Measurements from ENCODE around the gene SCAMP2.
"Not testable (repeated sequence)": the region's sequence is repeated elsewhere in the genome, so short reads cannot be mapped to it uniquely, and the experiment has no call there.

The SCAMP2 gene, protein sequence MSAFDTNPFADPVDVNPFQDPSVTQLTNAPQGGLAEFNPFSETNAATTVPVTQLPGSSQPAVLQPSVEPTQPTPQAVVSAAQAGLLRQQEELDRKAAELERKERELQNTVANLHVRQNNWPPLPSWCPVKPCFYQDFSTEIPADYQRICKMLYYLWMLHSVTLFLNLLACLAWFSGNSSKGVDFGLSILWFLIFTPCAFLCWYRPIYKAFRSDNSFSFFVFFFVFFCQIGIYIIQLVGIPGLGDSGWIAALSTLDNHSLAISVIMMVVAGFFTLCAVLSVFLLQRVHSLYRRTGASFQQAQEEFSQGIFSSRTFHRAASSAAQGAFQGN

DNA sequence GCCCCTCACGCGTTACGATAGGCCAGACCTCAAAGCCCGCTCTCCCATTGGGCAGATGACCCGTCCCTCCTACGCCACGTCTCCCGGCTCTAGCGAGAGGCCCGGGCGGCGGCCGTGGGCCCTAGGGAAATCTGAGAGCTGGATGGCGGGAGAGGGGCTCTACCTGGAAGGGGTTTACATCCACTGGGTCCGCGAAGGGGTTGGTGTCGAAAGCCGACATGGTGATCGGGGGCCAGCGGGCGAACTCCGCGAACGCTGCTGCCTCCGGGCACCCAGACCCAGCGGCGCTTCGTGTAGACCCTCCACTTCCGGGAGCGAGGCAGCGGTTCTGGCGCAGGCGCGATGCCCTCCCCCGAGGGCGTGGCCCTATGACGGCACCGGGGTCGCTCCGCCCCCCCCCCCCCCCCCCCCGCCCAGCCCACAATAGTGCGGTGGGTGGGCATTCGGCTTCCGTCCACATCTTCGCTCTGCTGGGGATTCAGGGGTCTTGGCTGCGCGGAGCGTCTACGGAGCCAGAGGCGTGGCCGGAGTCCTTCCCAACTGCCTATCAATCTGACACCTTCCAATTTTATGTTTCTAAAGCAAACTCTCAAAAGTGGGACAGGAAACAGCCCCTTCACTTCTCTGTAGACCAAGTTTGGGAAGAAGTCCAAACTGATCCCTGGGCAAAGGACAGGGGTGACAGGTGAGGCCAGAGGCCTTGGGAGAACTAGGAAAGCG, at the start of gene SCAMP2:
TSS of gene SCAMP2 (minus strand) at position 330 of the 720 bp plus-strand sequence. CDS start at position 220, 110 bp downstream.
- peak; percentile 90 for DNase-seq

DNA sequence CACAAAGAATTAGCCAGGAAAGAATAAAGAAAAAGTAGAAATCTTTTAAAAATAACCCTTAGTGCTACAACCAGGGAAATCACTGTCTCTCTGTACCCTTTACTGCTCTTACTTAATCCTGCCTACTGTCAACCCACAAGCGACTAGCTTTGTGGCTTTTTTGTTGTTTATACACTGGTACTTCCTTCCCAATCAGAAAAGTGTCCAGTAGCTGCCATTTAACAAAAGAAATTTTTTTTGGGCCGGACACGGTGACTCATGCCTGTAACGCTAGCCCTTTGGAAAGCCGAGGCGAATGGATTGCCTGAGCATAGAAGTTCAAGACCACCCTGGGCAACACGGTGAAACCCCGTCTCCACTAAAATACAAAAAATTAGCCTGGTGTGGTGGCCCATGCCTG, 47.3 kb upstream of the SCAMP2 start:
- DNase-seq = no peak

DNA sequence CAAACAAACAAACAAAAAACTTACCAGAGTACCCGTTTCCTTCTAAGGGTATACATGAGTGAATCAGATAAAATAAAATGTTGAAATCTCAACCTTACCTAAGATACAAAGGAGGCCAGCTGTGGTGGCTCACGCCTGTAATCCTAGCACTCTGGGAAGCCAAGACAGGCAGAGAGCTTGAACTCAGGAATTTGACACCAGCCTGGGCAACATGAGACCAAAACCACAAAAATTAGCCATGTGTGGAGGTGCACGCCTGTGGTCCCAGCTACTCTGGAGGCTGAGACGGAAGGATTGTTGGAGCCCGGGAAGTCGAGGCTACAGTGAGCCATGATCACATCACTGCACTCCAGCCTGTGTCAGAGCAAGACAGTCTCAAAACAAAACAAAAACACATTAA, 44.5 kb upstream of the SCAMP2 start:
- DNase-seq = no peak

DNA sequence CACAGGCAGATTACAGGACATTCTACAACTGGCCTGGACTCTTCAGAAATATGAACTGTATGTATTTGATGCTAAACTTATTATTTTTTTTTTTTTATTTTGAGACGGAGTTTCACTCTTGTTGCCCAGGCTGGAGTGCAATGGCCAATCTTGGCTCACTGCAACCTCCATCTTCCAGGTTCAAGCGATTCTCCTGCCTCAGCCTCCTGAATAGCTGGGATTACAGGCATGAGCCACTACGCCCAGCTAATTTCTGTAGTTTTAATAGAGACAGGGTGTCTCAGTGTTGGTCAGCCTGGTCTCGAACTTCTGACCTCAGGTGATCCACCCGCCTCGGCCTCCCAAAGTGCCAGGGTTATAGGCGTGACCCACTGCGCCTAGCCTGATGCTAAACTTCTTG, 40.6 kb upstream of the SCAMP2 start:
- not testable (repeated sequence) for DNase-seq

- DNase-seq = no peak
These were observed 39.9 kb upstream of the SCAMP2 start for GRCh38 chr15:74913041-74913440.

DNA sequence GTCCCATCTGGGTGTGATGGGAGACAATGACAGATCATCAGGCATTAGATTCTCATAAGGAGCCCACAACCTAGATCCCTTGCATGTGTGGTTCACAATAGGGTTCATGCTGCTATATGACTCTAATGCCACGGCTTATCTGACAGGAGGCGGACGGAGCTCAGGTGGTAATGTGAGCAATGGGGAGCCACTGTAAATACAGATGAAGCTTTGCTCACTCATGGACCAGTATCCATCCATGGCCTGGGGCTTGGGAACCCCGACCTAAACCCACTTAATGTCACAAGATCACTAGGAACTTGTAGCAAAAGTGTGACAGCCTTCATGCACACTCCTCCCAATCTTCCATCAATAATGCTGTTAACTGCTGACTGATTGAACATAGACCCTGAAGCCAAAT, 35.5 kb upstream of the SCAMP2 start:
- no peak for DNase-seq

- DNase-seq = no peak
These were observed 34.2 kb upstream of the SCAMP2 start for GRCh38 chr15:74907163-74907870.

DNA sequence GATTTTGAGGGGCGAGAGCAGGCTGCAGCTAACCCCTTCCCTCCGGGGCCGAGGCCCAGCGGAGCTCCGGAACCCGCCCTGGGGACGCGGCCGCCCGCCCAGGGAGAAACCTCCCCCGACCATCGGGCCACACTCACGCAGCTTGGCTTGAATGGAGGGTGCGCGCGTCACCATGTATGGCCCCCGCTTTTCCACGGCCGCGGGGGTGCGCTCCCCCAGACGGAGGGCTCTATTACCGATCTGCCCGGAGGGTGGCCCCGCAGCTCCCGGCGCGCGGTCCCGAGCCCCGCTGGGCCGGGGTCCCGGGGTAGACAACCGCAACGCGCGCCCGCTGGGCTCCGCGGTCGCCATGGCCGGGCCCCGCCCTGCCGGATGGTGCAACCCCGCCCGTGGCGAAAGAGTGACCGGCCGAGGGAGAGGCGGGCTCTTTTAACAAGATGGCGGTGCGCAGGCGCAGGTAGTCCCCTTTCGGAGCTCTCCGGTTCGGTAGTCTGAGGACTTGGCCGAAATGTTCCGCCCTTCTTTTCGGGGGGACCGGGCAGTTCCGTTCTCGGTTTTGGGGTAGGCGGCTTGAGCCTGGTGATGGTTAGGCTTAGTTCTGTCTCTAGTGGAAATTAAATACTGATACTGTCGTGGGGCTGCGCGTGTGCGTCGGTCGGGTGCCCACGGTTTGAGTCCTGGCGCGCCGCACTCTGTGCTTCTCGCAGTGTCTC, 33.4 kb upstream of the SCAMP2 start, which contains the start of gene FAM219B:
TSS of gene FAM219B (minus strand) at position 402 of the 713 bp plus-strand sequence. CDS start at position 351, 51 bp downstream.
- peak; percentile 73 for DNase-seq

- peak; percentile 39 for DNase-seq
These were observed 32.9 kb upstream of the SCAMP2 start for GRCh38 chr15:74906067-74906449.

DNA sequence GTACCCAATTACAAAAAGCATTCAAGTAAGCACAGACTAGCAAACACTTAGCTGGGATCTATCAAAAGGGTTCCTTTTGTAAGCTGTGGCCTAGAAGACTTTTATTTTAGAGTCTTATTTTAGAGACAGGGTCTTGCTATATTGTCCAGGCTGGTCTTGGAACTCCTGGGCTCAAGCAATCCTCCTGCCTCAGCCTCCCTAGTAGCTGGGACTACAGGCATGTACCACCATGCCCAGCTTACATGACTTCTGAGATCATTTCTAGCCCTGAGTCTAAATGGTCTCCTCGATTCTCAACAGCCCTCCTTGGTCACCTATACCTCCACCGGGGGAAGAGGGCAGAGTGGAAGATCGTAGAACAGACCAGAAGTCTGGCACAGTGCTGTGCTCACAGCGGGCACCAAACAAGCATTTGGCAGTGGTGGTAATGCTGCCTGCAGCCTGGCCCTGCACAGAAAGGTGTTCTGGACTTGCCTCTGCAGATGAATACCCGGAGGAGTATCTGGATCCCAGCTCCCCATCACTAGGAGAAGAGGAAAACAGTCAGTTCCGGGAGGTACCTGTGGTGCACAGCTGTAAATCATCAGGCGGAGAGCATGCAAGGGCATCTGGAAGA, 31.1 kb upstream of the SCAMP2 start:
- no peak for DNase-seq

GRCh38 chr15:74903676-74904075, 30.5 kb upstream of the SCAMP2 start:
- DNase-seq = no peak

DNA sequence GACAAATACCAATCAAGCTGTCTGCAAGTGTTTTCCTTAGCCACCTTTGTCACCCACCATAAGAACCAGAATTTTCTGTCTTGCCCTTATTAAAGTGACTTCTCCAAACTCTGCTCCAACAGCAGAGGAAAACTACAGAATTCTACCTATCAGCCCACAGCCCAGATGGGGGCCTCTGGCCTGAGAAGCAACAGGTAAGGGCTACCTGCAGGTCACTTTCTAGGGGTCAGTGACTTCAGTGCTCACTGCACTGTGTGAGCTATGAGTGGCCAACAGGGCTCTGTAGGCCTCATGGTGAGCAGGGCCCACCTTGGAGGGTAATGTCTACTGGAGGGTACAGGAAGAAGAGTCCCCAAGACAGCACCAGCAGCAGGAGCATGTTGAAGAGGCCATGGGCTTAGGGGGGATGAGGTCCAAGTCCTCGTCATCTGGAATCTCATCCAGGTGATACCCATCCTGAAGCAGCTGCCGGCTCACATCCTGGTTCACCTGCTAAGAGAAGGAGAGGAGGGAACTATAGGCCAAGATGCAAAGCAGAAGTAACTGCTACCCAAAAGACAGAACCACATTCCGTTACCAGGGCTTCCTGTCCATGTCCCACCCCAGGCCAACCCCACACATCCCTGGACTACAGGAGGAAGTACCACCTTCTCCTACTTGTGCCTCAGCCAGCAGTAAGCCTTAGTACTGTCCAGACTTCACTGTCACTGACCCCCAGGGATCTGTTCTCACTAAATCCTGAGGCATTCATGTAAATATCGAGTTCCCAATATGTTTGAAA, 29.3 kb upstream of the SCAMP2 start:
- DNase-seq = no peak

GRCh38 chr15:74901612-74902063, 28.5 kb upstream of the SCAMP2 start:
- DNase-seq = peak; percentile 60

DNA sequence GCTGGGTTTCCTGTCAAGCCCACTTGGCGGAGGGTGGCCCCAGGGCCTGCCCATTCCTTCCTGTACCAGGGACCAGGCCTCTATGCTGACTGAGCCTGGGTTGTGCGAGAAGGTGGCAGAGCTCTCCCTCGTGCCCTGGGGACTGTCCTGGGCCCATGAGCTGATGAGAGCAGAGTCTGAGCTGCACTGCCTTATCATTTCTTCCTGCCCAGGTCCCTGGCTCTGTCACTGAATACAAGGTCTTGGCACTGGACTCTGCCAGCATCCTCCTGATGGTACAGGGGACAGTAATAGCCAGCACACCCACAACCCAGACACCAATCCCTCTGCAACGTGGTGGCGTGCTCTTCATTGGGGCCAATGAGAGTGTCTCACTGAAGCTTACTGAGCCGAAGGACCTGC, 24.1 kb upstream of the SCAMP2 start:
- DNase-seq = no peak

DNA sequence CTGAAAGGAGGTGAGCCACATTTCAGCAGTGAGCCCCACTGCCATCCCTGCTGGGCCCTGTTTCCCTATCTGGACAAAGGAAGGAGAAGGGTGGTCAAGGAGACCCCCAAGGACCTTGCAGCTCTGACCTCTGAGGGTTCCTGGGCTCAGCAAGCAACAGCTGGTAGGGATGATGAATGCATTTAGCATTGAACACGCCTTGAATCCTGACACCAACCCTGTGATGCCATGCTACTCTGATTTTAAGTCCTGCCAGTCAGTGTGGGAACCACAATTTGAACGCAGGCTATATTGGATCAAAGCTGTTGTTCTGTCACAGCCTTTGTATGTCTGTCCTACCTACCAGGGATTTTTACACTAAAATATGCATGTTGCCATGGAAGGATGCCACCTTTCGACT, 23.2 kb upstream of the SCAMP2 start:
- no peak for DNase-seq

- no peak for DNase-seq
These were observed 22.7 kb upstream of the SCAMP2 start for GRCh38 chr15:74895830-74896229.

DNA sequence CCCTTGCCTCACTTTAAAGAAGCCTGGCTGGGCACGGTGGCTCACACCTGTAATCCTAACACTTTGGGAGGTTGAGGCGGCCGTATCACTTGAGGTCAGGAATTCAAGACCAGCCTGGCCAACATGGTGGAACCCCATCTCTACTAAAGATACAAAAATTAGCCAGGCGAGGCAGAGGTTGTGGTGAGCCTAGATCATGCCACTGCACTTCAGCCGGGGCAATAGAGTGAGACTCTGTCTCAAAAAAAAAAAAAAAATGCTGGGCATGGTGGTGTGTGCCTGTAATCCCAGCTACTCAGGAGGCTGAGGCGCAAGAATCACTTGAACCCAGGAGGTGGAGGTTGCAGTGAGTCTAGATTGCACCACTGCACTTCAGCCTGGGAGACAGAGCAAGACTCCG, 21.2 kb upstream of the SCAMP2 start:
- not testable (repeated sequence) for DNase-seq

- no peak for DNase-seq
These were observed 20.5 kb upstream of the SCAMP2 start for GRCh38 chr15:74893627-74894026.

DNA sequence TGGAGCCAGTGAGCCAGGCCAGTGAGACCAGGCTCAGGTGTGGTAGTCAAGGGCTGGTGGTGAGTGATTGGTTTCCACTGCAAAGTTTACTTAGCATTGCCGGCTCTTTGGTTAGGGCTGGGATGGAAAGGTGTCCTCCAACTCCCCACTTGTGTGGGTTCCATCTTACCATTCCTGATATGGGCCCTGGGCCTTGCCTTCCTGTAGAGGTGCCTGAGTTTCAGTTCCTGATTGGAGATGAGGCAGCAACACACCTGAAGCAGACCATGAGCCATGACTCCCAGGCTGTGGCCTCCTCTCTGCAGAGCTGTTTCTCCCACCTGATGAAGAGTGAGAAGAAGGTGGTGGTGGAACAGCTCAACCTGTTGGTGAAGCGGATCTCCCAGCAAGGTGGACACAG, 19.8 kb upstream of the SCAMP2 start:
- no peak for DNase-seq

GRCh38 chr15:74892313-74892712, 19.1 kb upstream of the SCAMP2 start:
- no peak for DNase-seq

- no peak for DNase-seq
These were observed 18.3 kb upstream of the SCAMP2 start for GRCh38 chr15:74891469-74891868.

DNA sequence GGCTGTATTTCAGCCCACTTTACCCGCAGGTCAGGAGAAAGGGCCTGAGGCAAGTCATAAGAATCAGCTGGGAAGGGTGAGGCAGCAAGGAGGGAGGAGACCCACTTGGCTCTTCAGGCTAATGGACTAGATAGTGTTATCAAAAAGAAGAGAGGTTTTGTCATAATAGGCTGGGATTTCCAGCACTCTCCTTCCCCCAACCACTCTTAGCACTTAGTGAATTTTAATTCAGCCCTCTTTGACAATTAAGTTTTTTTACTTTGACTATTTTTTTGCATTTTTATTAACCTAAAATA, 17.4 kb upstream of the SCAMP2 start:
- no peak for DNase-seq
